GM12864 (cell line): Measurements from ENCODE around the gene PRR20A.
"Not testable (repeated sequence)": the region's sequence is repeated elsewhere in the genome, so short reads cannot be mapped to it uniquely, and the experiment has no call there.

Experiments
- DNase-seq: peaks from one replicate; pipeline ENCODE4 v3.0.0-alpha.2; 2011; ENCODE audit warnings: low read depth
- H3K4me3 ChIP-seq: 2 replicates; pipeline ENCODE4 v1.5.1; 2011; ENCODE audit warnings: mild to moderate bottlenecking, low read depth, low read length, control low read depth
- CTCF ChIP-seq: IDR thresholded peaks from 2 replicates; pipeline ENCODE4 v1.5.1; 2011; ENCODE audit warnings: low read depth, mild to moderate bottlenecking, moderate library complexity, low read length, control low read depth, inconsistent platforms; ENCODE audit errors: missing control alignments

The PRR20A gene

DNA sequence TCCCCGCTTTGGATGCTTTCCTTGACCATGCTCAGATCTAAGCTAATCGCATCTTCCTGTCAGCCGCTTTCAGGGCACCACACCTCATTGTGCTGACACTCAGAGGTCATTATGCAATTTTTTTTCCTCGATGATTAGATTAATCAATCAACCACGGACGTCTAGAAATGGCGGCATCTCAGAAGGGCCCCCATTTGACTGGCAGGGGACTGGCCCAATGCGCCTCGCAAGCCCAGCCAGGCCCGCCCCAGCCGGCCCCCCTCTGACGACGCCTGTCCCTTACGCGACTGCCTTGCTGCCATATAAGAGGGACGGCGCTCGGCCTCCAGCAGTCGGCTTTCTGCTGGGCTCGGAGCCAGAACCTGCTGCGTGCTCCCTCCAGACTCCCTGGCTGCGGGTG is 26.2 kb downstream of the PRR20A start, which contains the start of gene PRR20E:
TSS of gene PRR20E (plus strand) at position 301 of the 400 bp plus-strand sequence. CDS start 387 bp downstream, outside the sequence.
- H3K4me3 ChIP-seq, DNase-seq: not testable (repeated sequence)

DNA sequence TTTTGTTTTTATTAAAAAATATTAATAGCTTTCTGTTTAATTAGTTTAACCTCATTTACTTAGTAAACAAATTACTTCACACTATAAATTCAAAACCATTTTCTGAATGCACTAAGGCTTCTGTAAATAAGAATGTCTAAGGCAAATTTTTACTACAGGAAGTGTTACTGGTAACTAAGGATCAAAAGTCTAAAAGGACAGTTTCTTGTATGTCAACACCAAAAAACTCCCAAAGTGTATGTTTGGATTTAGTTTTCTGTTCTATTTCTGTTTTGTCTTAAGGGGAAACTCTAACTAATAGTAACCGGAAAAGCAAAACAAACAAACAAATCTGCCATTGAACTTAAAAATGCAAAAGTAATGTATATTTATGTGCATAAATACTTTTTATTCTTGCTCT is 50.9 kb downstream of the PRR20A start:
- H3K4me3 ChIP-seq, result no peak overlapping the region
- DNase-seq, result no peak
- TF ChIP-seq CTCF, result no peak
